CD4-positive, alpha-beta T cell treated with Interleukin-15 for 4 hours (primary cell): ENCODE results near the gene ZNF346.

Experiments used
- DNase-seq: peaks from one replicate; pipeline ENCODE4 v3.0.0-alpha.2; 2020; ENCODE audit warnings: low spot score

The ZNF346 gene

GRCh38 chr5:177070536-177071191, 48.2 kb downstream of the ZNF346 start:
- DNase-seq = no peak

GRCh38 chr5:177071666-177072385, 49.3 kb downstream of the ZNF346 start:
- DNase-seq = peak; percentile 77

- no peak for DNase-seq
Measured at GRCh38 chr5:177077335-177077734, 54.8 kb downstream of the ZNF346 start.

GRCh38 chr5:177079606-177080005, 57.1 kb downstream of the ZNF346 start:
- no peak for DNase-seq

- DNase-seq = no peak
Measured at GRCh38 chr5:177080265-177080664, 57.8 kb downstream of the ZNF346 start.

- no peak for DNase-seq
Measured at GRCh38 chr5:177081859-177082258, 59.4 kb downstream of the ZNF346 start.

- DNase-seq = no peak
Measured at GRCh38 chr5:177083357-177083756, 60.9 kb downstream of the ZNF346 start.

GRCh38 chr5:177084175-177084574, 61.7 kb downstream of the ZNF346 start:
- DNase-seq = no peak

GRCh38 chr5:177085985-177086653, 63.6 kb downstream of the ZNF346 start:
- DNase-seq = no peak

GRCh38 chr5:177086654-177087397, 64.3 kb downstream of the ZNF346 start, which contains the start of gene FGFR4:
TSS of gene FGFR4 (plus strand) at chr5:177086915. CDS start at chr5:177089603, 2,688 bp downstream.
- DNase-seq = peak; percentile 54

GRCh38 chr5:177087398-177088005, 65.0 kb downstream of the ZNF346 start:
- no peak for DNase-seq

- DNase-seq = no peak
Measured at GRCh38 chr5:177089127-177089526, 66.6 kb downstream of the ZNF346 start.

GRCh38 chr5:177089825-177090641, 67.5 kb downstream of the ZNF346 start:
- DNase-seq = no peak

- DNase-seq = no peak
Measured at GRCh38 chr5:177090813-177091212, 68.3 kb downstream of the ZNF346 start.

GRCh38 chr5:177091232-177091631, 68.7 kb downstream of the ZNF346 start:
- DNase-seq = no peak

GRCh38 chr5:177092178-177093081, 69.9 kb downstream of the ZNF346 start:
- DNase-seq = no peak

GRCh38 chr5:177093082-177093712, 70.7 kb downstream of the ZNF346 start:
- DNase-seq = no peak

GRCh38 chr5:177093803-177094202, 71.3 kb downstream of the ZNF346 start:
- no peak for DNase-seq
